ENCODE measurements around the gene PJA2. TPM values are rescaled to one million over a fixed set of nuclear protein-coding genes. Genes with fewer than 3 reads are reported as not detected.
"Not testable (repeated sequence)": the region's sequence is repeated elsewhere in the genome, so short reads cannot be mapped to it uniquely, and the experiment has no call there.

The PJA2 gene
- total RNA-seq, 1 donor from 2014 or later: 98.2 TPM

GRCh38 chr5:109318455-109319108 lies 91.2 kb downstream of the PJA2 start:
- no peak for DNase-seq (ENCODE audit: low spot score)
- intact Hi-C loops (cut with DNase I): no loop called here

GRCh38 chr5:109316634-109317033 lies 93.1 kb downstream of the PJA2 start:
- DNase-seq (ENCODE audit: low spot score): no peak
- intact Hi-C loops (cut with DNase I): no loop called here

- DNase-seq (ENCODE audit: low spot score): no peak
- intact Hi-C loops (cut with DNase I): no loop called here
Measured at GRCh38 chr5:109315245-109315644, 94.5 kb downstream of the PJA2 start.

GRCh38 chr5:109313127-109313526 lies 96.6 kb downstream of the PJA2 start:
- intact Hi-C loops (cut with DNase I): no loop called here
- no peak for DNase-seq (ENCODE audit: low spot score)

- DNase-seq (ENCODE audit: low spot score): no peak
- intact Hi-C loops (cut with DNase I): no loop called here
Measured at GRCh38 chr5:109312695-109313094, 97.1 kb downstream of the PJA2 start.

- intact Hi-C loops (cut with DNase I): no loop called here
- DNase-seq (ENCODE audit: low spot score): no peak
Measured at GRCh38 chr5:109310315-109310714, 99.5 kb downstream of the PJA2 start.

- intact Hi-C loops (cut with DNase I): no loop called here
- no peak for DNase-seq (ENCODE audit: low spot score)
Measured at GRCh38 chr5:109309326-109310063, 100.3 kb downstream of the PJA2 start.

- DNase-seq (ENCODE audit: low spot score): no peak
- intact Hi-C loops (cut with DNase I): no loop called here
Measured at GRCh38 chr5:109307951-109308350, 101.8 kb downstream of the PJA2 start.

- intact Hi-C loops (cut with DNase I): no loop called here
- no peak for DNase-seq (ENCODE audit: low spot score)
Measured at GRCh38 chr5:109307456-109307855, 102.3 kb downstream of the PJA2 start.

GRCh38 chr5:109305352-109305751 lies 104.4 kb downstream of the PJA2 start:
- intact Hi-C loops (cut with DNase I): no loop called here

GRCh38 chr5:109304309-109304708 lies 105.5 kb downstream of the PJA2 start:
- intact Hi-C loops (cut with DNase I): no loop called here
- DNase-seq (ENCODE audit: low spot score): no peak

More at GRCh38 chr5:109305352-109305751, 104.4 kb downstream of the PJA2 start:
- no peak for DNase-seq (ENCODE audit: low spot score)

- intact Hi-C loops (cut with DNase I): no loop called here
- DNase-seq (ENCODE audit: low spot score): no peak
Measured at GRCh38 chr5:109300367-109300766, 109.4 kb downstream of the PJA2 start.

GRCh38 chr5:109299557-109299956 lies 110.2 kb downstream of the PJA2 start:
- no peak for DNase-seq (ENCODE audit: low spot score)
- intact Hi-C loops (cut with DNase I): no loop called here

GRCh38 chr5:109298794-109299193 lies 111.0 kb downstream of the PJA2 start:
- no peak for DNase-seq (ENCODE audit: low spot score)
- intact Hi-C loops (cut with DNase I): no loop called here

GRCh38 chr5:109297900-109298299 lies 111.9 kb downstream of the PJA2 start:
- DNase-seq (ENCODE audit: low spot score): no peak
- intact Hi-C loops (cut with DNase I): no loop called here

- intact Hi-C loops (cut with DNase I): no loop called here
- no peak for DNase-seq (ENCODE audit: low spot score)
Measured at GRCh38 chr5:109291090-109291489, 118.7 kb downstream of the PJA2 start.

GRCh38 chr5:109290231-109290630 lies 119.5 kb downstream of the PJA2 start:
- DNase-seq (ENCODE audit: low spot score): no peak
- intact Hi-C loops (cut with DNase I): no loop called here

- intact Hi-C loops (cut with DNase I); DNase-seq (ENCODE audit: low spot score): not testable (repeated sequence)
Measured at GRCh38 chr5:109286628-109287027, 123.1 kb downstream of the PJA2 start.

Data from cardiac septum (tissue), 1 donor.